ENCODE results near the gene ADISSP.

Gene ADISSP

DNA sequence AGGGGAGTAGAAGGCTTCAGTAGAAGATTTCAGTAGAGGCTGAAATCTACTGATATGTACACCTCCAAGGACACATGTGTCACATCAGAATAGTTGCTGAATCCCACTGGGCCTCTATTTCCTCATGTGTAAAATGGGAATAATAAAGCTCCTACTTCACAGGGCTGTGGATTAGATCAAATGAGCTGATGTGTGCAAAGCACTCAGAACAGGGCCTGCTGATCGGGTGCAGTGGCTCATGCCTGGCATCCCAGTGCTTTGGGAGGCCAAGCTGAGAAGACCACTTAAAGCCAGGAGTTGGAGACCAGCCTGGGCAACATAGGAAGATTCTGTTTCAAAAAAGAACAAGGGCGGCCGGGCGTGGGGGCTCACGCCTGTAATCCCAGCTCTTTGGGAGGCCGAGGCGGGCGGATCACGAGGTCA lies 44.7 kb upstream of the ADISSP start:
- in situ Hi-C loops (cut with MboI; ENCODE audit: low sequenced_read_pairs, unreplicated experiment), result no loop called here
- TF ChIP-seq, protein P1, sequence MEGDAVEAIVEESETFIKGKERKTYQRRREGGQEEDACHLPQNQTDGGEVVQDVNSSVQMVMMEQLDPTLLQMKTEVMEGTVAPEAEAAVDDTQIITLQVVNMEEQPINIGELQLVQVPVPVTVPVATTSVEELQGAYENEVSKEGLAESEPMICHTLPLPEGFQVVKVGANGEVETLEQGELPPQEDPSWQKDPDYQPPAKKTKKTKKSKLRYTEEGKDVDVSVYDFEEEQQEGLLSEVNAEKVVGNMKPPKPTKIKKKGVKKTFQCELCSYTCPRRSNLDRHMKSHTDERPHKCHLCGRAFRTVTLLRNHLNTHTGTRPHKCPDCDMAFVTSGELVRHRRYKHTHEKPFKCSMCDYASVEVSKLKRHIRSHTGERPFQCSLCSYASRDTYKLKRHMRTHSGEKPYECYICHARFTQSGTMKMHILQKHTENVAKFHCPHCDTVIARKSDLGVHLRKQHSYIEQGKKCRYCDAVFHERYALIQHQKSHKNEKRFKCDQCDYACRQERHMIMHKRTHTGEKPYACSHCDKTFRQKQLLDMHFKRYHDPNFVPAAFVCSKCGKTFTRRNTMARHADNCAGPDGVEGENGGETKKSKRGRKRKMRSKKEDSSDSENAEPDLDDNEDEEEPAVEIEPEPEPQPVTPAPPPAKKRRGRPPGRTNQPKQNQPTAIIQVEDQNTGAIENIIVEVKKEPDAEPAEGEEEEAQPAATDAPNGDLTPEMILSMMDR (IDR thresholded peaks at IDR 0.05; ENCODE audit: borderline replicate concordance, control extremely low read depth, extremely low read depth, insufficient read depth, missing control alignments), result no peak
- DNase-seq (ENCODE audit: low spot score), result no peak

GRCh38 chr20:3811467-3812258 lies 44.1 kb upstream of the ADISSP start:
- DNase-seq (ENCODE audit: low spot score), result no peak
- in situ Hi-C loops (cut with MboI; ENCODE audit: low sequenced_read_pairs, unreplicated experiment), result no loop called here
- TF ChIP-seq, protein P1 (IDR thresholded peaks at IDR 0.05; ENCODE audit: borderline replicate concordance, control extremely low read depth, extremely low read depth, insufficient read depth, missing control alignments), result no peak

DNA sequence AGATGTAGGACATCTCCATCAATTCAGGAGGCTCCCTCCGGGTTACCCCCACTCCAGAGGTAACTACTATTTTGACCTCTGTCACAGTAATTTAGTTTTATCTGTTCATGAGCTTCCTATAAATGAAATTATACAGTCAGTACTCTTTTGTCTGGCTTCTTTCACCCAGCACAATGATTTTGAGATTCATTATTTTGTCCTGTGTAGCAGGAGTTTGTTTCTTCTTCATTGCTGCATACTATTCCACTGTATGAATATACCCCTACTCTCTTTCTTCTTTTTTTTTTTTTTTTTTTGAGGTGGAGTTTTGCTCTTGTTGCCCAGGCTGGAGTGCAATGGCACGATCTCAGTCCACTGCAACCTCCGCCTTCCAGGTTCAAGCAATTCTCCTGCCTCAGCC lies 41.0 kb upstream of the ADISSP start:
- DNase-seq (ENCODE audit: low spot score), result no peak
- TF ChIP-seq, protein P1 (IDR thresholded peaks at IDR 0.05; ENCODE audit: borderline replicate concordance, control extremely low read depth, extremely low read depth, insufficient read depth, missing control alignments), result no peak
- in situ Hi-C loops (cut with MboI; ENCODE audit: low sequenced_read_pairs, unreplicated experiment), result no loop called here

DNA sequence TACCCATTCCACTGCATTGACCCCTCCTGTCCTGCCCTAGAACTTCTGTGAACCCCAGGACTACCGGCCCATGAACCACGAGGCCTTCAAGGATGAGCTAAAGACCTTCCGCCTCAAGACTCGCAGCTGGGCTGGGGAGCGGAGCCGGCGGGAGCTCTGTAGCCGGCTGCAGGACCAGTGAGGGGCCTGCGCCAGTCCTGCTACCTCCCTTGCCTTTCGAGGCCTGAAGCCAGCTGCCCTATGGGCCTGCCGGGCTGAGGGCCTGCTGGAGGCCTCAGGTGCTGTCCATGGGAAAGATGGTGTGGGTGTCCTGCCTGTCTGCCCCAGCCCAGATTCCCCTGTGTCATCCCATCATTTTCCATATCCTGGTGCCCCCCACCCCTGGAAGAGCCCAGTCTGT lies 37.2 kb upstream of the ADISSP start:
- in situ Hi-C loops (cut with MboI; ENCODE audit: low sequenced_read_pairs, unreplicated experiment), result no loop called here
- no peak for DNase-seq (ENCODE audit: low spot score)
- TF ChIP-seq, protein P1 (IDR thresholded peaks at IDR 0.05; ENCODE audit: borderline replicate concordance, control extremely low read depth, extremely low read depth, insufficient read depth, missing control alignments), result no peak

- in situ Hi-C loops (cut with MboI; ENCODE audit: low sequenced_read_pairs, unreplicated experiment), result no loop called here
- DNase-seq (ENCODE audit: low spot score), result no peak
- TF ChIP-seq, protein P1 (IDR thresholded peaks at IDR 0.05; ENCODE audit: borderline replicate concordance, control extremely low read depth, extremely low read depth, insufficient read depth, missing control alignments), result no peak
Observed at GRCh38 chr20:3804254-3804751, 36.8 kb upstream of the ADISSP start.

GRCh38 chr20:3803854-3804253 lies 36.3 kb upstream of the ADISSP start:
- DNase-seq (ENCODE audit: low spot score), result no peak
- TF ChIP-seq, protein P1 (IDR thresholded peaks at IDR 0.05; ENCODE audit: borderline replicate concordance, control extremely low read depth, extremely low read depth, insufficient read depth, missing control alignments), result no peak
- in situ Hi-C loops (cut with MboI; ENCODE audit: low sequenced_read_pairs, unreplicated experiment), result no loop called here
